ENCODE results near the gene SYCP2L.

- TF ChIP-seq CTCF (IDR thresholded peaks at IDR 0.05 in 2 of 3, conservative IDR thresholded peaks at IDR 0.05 in 1 of 3; ENCODE audit: borderline replicate concordance in 1 of 3, insufficient read depth in 1 of 3, low read depth in 2 of 3, low read length in 2 of 3) (no peak), POLR2A (IDR thresholded peaks at IDR 0.05; ENCODE audit: borderline replicate concordance, extremely low read depth, insufficient read depth, insufficient read length) (no peak)
Observed at GRCh38 chr6:10877012-10877411, 9.8 kb upstream of the SYCP2L start.
